ENCODE data around the gene KIFAP3.

The KIFAP3 gene

DNA sequence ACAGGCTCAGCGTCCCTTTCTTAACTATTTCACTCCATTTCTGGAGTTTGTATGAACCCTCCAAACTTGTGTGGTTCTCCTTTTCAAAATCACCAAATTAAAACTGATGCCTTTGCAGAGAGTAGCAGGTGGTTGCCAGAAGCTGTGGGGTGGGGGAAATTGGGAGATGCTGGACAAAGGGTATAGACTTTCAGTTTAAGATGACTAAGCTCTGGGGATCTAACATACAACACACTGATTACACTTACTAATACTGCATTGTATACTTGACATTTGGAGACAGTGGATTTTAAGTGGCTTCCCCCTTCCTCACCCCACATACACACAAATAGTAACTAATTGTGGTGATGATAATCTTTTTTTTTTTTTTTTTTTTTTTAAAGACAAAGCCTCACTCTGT lies 169.7 kb downstream of the KIFAP3 start:
- TF ChIP-seq, protein P1, sequence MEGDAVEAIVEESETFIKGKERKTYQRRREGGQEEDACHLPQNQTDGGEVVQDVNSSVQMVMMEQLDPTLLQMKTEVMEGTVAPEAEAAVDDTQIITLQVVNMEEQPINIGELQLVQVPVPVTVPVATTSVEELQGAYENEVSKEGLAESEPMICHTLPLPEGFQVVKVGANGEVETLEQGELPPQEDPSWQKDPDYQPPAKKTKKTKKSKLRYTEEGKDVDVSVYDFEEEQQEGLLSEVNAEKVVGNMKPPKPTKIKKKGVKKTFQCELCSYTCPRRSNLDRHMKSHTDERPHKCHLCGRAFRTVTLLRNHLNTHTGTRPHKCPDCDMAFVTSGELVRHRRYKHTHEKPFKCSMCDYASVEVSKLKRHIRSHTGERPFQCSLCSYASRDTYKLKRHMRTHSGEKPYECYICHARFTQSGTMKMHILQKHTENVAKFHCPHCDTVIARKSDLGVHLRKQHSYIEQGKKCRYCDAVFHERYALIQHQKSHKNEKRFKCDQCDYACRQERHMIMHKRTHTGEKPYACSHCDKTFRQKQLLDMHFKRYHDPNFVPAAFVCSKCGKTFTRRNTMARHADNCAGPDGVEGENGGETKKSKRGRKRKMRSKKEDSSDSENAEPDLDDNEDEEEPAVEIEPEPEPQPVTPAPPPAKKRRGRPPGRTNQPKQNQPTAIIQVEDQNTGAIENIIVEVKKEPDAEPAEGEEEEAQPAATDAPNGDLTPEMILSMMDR (conservative IDR thresholded peaks at IDR 0.05; ENCODE audit: low read length): no peak
- no peak for DNase-seq (ENCODE audit: low read depth)
- no peak overlapping the region for H3K4me3 ChIP-seq (ENCODE audit: low read length)

GRCh38 chr1:169902751-169903150 lies 171.7 kb downstream of the KIFAP3 start:
- H3K4me3 ChIP-seq (ENCODE audit: low read length): no peak overlapping the region
- TF ChIP-seq, protein P1 (conservative IDR thresholded peaks at IDR 0.05; ENCODE audit: low read length): no peak
- DNase-seq (ENCODE audit: low read depth): no peak

DNA sequence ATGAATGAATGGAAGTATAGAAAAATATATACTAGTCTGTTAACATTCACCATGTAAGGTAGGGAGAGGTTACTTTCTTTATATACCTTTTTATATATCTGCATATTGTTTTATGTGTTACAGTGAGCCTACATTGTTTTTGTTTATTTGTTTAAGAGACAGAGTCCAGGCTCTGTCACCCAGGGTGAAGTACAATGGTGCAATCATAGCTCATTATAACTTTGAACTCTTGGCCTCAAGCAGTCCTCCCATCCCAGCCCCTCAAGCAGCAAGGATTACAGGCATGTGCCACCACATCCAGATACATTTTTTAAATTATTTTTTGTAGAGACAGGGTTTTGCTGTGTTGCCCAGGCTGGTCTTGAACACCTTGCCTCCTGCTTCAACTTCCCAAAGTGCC lies 173.4 kb downstream of the KIFAP3 start:
- TF ChIP-seq, protein P1 (conservative IDR thresholded peaks at IDR 0.05; ENCODE audit: low read length): no peak
- no peak for DNase-seq (ENCODE audit: low read depth)

DNA sequence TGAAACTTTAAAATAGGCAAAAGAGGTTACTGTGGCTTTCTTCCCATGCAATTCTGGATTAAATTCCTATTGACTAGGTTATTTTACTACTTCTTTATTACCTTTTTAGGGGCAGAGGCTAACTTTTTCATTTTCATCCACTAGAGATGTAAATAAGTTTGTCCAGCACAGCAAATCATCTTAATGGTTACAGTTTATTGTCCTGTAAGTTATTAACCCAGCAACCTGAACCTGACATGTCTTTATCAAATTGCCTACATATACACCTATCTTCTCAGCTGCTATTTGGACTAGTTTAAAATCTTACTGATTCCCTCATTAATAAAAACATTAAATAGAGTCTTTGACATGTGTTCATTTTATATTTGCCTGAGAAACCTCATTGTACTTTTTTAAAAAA lies 173.9 kb downstream of the KIFAP3 start:
- no peak overlapping the region for H3K4me3 ChIP-seq (ENCODE audit: low read length)
- no peak for DNase-seq (ENCODE audit: low read depth)
- TF ChIP-seq, protein P1 (conservative IDR thresholded peaks at IDR 0.05; ENCODE audit: low read length): no peak

More for the DNA sequence above, 173.4 kb downstream of the KIFAP3 start:
- no peak overlapping the region for H3K4me3 ChIP-seq (ENCODE audit: low read length)

- no peak for DNase-seq (ENCODE audit: low read depth)
- TF ChIP-seq, protein P1 (conservative IDR thresholded peaks at IDR 0.05; ENCODE audit: low read length): no peak
- H3K4me3 ChIP-seq (ENCODE audit: low read length): no peak overlapping the region
Measured at GRCh38 chr1:169899519-169900217, 174.8 kb downstream of the KIFAP3 start.

DNA sequence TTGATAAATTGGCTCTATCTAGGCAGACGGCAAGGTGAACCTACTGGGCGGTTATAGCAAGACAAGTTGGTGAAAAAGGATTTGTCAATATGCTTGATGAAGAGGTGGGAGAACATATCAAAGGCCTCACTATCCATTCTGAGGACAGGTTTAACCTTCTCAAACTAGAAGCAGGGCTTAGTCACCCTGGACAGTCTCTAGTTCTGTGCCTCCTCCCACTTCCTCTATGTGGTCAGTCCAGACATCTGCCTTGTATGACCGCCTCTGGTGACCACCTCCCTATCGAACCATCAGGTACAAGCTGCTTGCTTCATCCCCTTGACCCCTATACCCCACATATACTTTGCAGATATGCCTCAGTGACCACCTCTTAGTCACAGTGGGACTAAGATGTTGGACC lies 178.5 kb downstream of the KIFAP3 start:
- TF ChIP-seq, protein P1 (conservative IDR thresholded peaks at IDR 0.05; ENCODE audit: low read length): no peak
- no peak overlapping the region for H3K4me3 ChIP-seq (ENCODE audit: low read length)
- DNase-seq (ENCODE audit: low read depth): no peak

DNA sequence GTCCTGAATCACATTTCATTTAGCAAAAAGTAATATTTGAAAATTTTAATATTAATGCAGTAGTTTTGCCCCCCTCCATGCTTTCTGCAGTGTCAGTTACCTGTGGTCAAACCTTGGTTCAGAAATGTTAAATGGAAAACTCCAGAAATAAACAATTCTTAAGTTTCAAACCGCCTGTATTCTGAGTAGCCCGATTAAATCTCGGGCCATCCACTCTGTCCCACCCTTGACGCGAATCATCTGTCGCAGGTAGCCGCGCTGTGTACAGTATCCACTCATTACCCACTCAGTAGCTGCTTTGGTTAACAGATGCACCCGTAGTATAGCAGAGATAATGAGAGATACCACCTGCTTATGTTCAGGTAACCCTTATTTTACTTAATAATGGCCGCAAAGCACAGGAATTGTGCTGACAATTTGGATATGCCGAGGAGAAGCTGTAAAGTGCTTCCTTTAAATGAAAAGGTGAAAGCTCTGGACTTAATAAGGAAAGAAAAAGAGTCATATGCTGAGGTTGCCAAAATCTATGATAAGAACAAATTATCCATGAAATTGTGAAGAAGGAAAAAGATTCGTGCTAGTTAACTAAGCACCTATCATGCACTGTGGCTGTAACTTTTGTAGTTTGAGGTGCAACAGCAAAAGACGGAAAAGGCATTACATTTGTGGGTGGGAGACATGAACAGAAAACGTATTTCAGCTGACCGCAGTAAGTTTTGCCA lies 179.9 kb downstream of the KIFAP3 start:
- no peak for DNase-seq (ENCODE audit: low read depth)
- TF ChIP-seq, protein P1 (conservative IDR thresholded peaks at IDR 0.05; ENCODE audit: low read length): no peak
- H3K4me3 ChIP-seq (ENCODE audit: low read length): peak overlapping the region; percentile 85
